Lower leg skin (tissue), 4 donors: ENCODE measurements around the gene HSD11B2. TPM values are rescaled to one million over a fixed set of nuclear protein-coding genes. Genes with fewer than 3 reads are reported as not detected.

Source experiments
- DNase-seq, 2 donors: peaks; one replicate each; pipeline ENCODE4 v3.0.0-alpha.2; 2019; ENCODE audit warnings: low spot score in 2 of 2
- H3K4me3 ChIP-seq: fragments of 200-600 bp; sonication (generic); 2 replicates; pipeline ENCODE4 v1.5.1; 2017; ENCODE audit warnings: mild to moderate bottlenecking, low read depth; ENCODE audit not compliant: poor library complexity, severe bottlenecking
- POLR2A ChIP-seq, 2 donors: fragments of 450-650 bp; IDR thresholded peaks; one replicate each; pipeline ENCODE4 v1.6.1; 2016 to 2017; ENCODE audit warnings: antibody characterized with exemption in 2 of 2, mild to moderate bottlenecking in 1 of 2, moderate library complexity in 1 of 2
- WGBS, 2 donors: methylation state at CpG; one replicate each; pipeline ENCODE4 v1.1.5; 2018; 5-methylcytosine and 5-hydroxymethylcytosine counted together
- intact Hi-C: fragments of 100-400 bp; cut with DNase I; formaldehyde crosslinking; loops from one replicate; pipeline ENCODE4 v1.15.0; 2023; ENCODE audit warnings: low total_unique reads
- total RNA-seq, 4 donors: library from RNA; depleted of rRNA; stranded (reverse); fragments of >200 nt; gene quantifications; one replicate each; pipeline ENCODE4 v1.1.0, GENCODE V29; 2016
- TF ChIP-seq, protein P1 (sequence below), 3 donors: fragments of 450-650 bp; IDR thresholded peaks; one replicate each; pipeline ENCODE4 v1.5.1; 2016; ENCODE audit warnings: antibody characterized with exemption in 3 of 3, mild to moderate bottlenecking in 3 of 3, moderate library complexity in 2 of 3

The HSD11B2 gene
- total RNA-seq, 4 donors from 2014 or later = 63.2 to 121 (median 80.8) TPM

- H3K4me3 ChIP-seq = no peak overlapping the region
- no peak for TF ChIP-seq POLR2A (IDR thresholded peaks at IDR 0.05)
- TF ChIP-seq, protein P1, sequence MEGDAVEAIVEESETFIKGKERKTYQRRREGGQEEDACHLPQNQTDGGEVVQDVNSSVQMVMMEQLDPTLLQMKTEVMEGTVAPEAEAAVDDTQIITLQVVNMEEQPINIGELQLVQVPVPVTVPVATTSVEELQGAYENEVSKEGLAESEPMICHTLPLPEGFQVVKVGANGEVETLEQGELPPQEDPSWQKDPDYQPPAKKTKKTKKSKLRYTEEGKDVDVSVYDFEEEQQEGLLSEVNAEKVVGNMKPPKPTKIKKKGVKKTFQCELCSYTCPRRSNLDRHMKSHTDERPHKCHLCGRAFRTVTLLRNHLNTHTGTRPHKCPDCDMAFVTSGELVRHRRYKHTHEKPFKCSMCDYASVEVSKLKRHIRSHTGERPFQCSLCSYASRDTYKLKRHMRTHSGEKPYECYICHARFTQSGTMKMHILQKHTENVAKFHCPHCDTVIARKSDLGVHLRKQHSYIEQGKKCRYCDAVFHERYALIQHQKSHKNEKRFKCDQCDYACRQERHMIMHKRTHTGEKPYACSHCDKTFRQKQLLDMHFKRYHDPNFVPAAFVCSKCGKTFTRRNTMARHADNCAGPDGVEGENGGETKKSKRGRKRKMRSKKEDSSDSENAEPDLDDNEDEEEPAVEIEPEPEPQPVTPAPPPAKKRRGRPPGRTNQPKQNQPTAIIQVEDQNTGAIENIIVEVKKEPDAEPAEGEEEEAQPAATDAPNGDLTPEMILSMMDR (IDR thresholded peaks at IDR 0.05) = no peak
- intact Hi-C loops = no loop called here
- DNase-seq = no peak
- 89 to 93% methylated on average over 12 of the region's 12 CpGs for WGBS, 2 donors
Observed at GRCh38 chr16:67483731-67484525, 53.0 kb downstream of the HSD11B2 start.

DNA sequence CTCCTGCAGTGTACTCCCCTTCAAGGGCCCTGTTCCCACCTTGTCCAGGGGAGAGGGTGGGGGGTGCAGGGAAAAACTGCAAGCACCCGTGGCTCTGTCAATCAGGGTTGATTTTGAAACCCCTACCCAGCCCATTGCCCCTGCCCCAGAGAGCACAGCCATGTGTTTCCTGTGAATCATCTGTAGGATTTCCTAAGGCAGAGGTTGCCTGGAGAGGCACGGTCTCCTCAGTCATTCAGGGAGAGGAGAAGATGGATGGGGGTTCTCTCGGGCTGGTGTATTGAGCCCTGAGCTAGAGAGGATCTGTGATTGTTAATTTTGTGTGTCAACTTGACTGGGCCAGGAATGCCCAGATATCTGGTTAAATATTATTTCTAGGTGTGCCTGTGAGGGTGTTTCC lies 55.9 kb downstream of the HSD11B2 start:
- no peak overlapping the region for H3K4me3 ChIP-seq
- no peak for DNase-seq
- no peak for TF ChIP-seq POLR2A (IDR thresholded peaks at IDR 0.05)
- TF ChIP-seq, protein P1 (IDR thresholded peaks at IDR 0.05) = no peak
- intact Hi-C loops = no loop called here
- 73 to 74% methylated on average over 3 of the region's 3 CpGs for WGBS, 2 donors

Other genes with a start within 250 kb of the HSD11B2 start
- gene MATCAP1, start 247.2 kb upstream of the HSD11B2 start, total RNA-seq = 1 to 10 TPM; 5.1 to 8.9 (median 7.3) TPM
- 1 to 10 TPM in 3 of 4 donors, under 1 TPM in 1; 0.95 to 3.8 (median 1.7) TPM for gene EXOC3L1, start 241.0 kb upstream of the HSD11B2 start, total RNA-seq
- gene E2F4, start 239.0 kb upstream of the HSD11B2 start, total RNA-seq = 10 to 100 TPM; 56.8 to 74.8 (median 68.1) TPM
- 10 to 100 TPM; 37.2 to 62.2 (median 51.6) TPM for gene ELMO3, start 232.0 kb upstream of the HSD11B2 start, total RNA-seq
- gene TMEM208, start 204.0 kb upstream of the HSD11B2 start, total RNA-seq = 10 to 100 TPM; 20.8 to 40.3 (median 31.0) TPM
- gene FHOD1, start 183.6 kb upstream of the HSD11B2 start, total RNA-seq = 10 to 100 TPM in 1 of 4 donors, 1 to 10 TPM in 3; 6.3 to 15.6 (median 8.4) TPM
- under 1 TPM; 0.04 to 0.83 (median 0.64) TPM for gene SLC9A5, start 182.1 kb upstream of the HSD11B2 start, total RNA-seq
- gene PLEKHG4, start 151.6 kb upstream of the HSD11B2 start, total RNA-seq = 10 to 100 TPM; 16.6 to 28.0 (median 21.2) TPM
- gene KCTD19, start 104.4 kb upstream of the HSD11B2 start, total RNA-seq = under 1 TPM in 2 of 4 donors, not detected in 2; 0.11 to 0.32 TPM
- gene LRRC36, start 104.3 kb upstream of the HSD11B2 start, total RNA-seq = under 1 TPM in 2 of 4 donors, not detected in 2; 0.26 to 0.64 TPM
- gene TPPP3, start 37.6 kb upstream of the HSD11B2 start, total RNA-seq = 100 to 1,000 TPM in 2 of 4 donors, 10 to 100 TPM in 2; 29.6 to 197 (median 89.7) TPM
- 10 to 100 TPM; 15.1 to 24.7 (median 21.4) TPM for gene ZDHHC1, start 14.6 kb upstream of the HSD11B2 start, total RNA-seq
- gene ATP6V0D1, start 50.0 kb downstream of the HSD11B2 start, total RNA-seq = 100 to 1,000 TPM; 114 to 141 (median 131) TPM
- not detected for gene AGRP, start 52.4 kb downstream of the HSD11B2 start, total RNA-seq
- gene RIPOR1, start 97.7 kb downstream of the HSD11B2 start, total RNA-seq = 10 to 100 TPM; 19.3 to 28.6 (median 23.6) TPM
- 10 to 100 TPM; 41.0 to 49.9 (median 44.2) TPM for gene CTCF, start 131.4 kb downstream of the HSD11B2 start, total RNA-seq
- 1 to 10 TPM in 2 of 4 donors, under 1 TPM in 2; 0.91 to 4.7 (median 1.9) TPM for gene CARMIL2, start 214.0 kb downstream of the HSD11B2 start, total RNA-seq
- gene ACD, start 229.1 kb downstream of the HSD11B2 start, total RNA-seq = 10 to 100 TPM; 18.7 to 31.1 (median 23.4) TPM
- 1 to 10 TPM; 2.1 to 3.5 (median 2.4) TPM for gene PARD6A, start 229.8 kb downstream of the HSD11B2 start, total RNA-seq
- 10 to 100 TPM; 14.5 to 21.2 (median 17.5) TPM for gene ENKD1, start 235.6 kb downstream of the HSD11B2 start, total RNA-seq
- gene C16orf86, start 235.7 kb downstream of the HSD11B2 start, total RNA-seq = 10 to 100 TPM in 1 of 4 donors, 1 to 10 TPM in 3; 2.2 to 10.4 (median 7.2) TPM